GM12878 (cell line): ENCODE data around the gene HCFC1. TPM values are rescaled to one million over a fixed set of nuclear protein-coding genes. Genes with fewer than 3 reads are reported as not detected.

Source experiments
- ATAC-seq: fragments of 200-7000 bp; cut with Tn5 transposase; 3 replicates; pipeline ENCODE4 v1.9.1; 2020; ENCODE audit warnings: mild to moderate bottlenecking, moderate library complexity
- BruUV-seq: library from RNA; stranded (reverse); fragments of 400-500 nt; replicated peaks from 2 replicates; lab custom pipeline; 2021; lab: Mats Ljungman, UMichigan
- CTCF ChIA-PET: fragments of 300-600 bp; sonication (Branson Sonifier 250); formaldehyde crosslinking; extraction: SDS; loops from one replicate; lab custom pipeline; 2021; ENCODE audit warnings: inconsistent platforms; lab: Yijun Ruan, JAX
- POLR2A ChIA-PET: fragments of 350-600 bp; formaldehyde crosslinking; extraction: SDS; loops from one replicate; lab custom pipeline; 2021; ENCODE audit warnings: inconsistent platforms; lab: Charles Lee
- RAD21 ChIA-PET: fragments of 300-600 bp; sonication (Branson Sonifier 250); formaldehyde crosslinking; loops from one replicate; lab custom pipeline; 2023; ENCODE audit warnings: antibody characterized with exemption; ENCODE audit not compliant: unreplicated experiment; lab: Charles Lee
- SMC1A ChIA-PET: fragments of 300-600 bp; sonication (Branson Sonifier 250); formaldehyde crosslinking; loops from one replicate; lab custom pipeline; 2023; ENCODE audit not compliant: unreplicated experiment, uncharacterized antibody; lab: Charles Lee
- DNase-seq: peaks from one replicate; pipeline ENCODE4 v3.0.0-alpha.2; 2011; ENCODE audit warnings: low read depth, low spot score
- FAIRE-seq: peaks from 3 replicates; lab custom pipeline; 2011; peaks lifted over from hg19 to GRCh38; lab: Jason Lieb, UNC
- H2AFZ ChIP-seq: 2 replicates; pipeline ENCODE4 v1.6.0; 2011; ENCODE audit warnings: low read depth, low read length, control low read depth; ENCODE audit not compliant: control insufficient read depth
- H3K27ac ChIP-seq: 2 replicates; pipeline ENCODE4 v1.5.1; 2011; ENCODE audit warnings: control low read depth; ENCODE audit not compliant: control insufficient read depth, insufficient read depth
- H3K27me3 ChIP-seq, 2 experiments: replicated peaks in 1 of 2; 2 replicates each; pipeline versions ENCODE4 v1.6.0 to v1.6.1; 2011; ENCODE audit warnings: low read length in 1 of 2; ENCODE audit not compliant: control insufficient read depth in 2 of 2, insufficient read depth in 2 of 2
- H3K36me3 ChIP-seq, 2 experiments: 2 replicates each; pipeline ENCODE4 v1.5.1; 2011; ENCODE audit warnings: low read length in 1 of 2; ENCODE audit not compliant: control insufficient read depth in 2 of 2, insufficient read depth in 2 of 2
- H3K4me1 ChIP-seq: 2 replicates; pipeline ENCODE4 v1.6.1; 2011; ENCODE audit warnings: mild to moderate bottlenecking, low read length, moderate library complexity, mixed read lengths; ENCODE audit not compliant: control insufficient read depth, insufficient read depth
- H3K4me2 ChIP-seq: 2 replicates; pipeline ENCODE4 v1.6.0; 2011; ENCODE audit warnings: control low read depth; ENCODE audit not compliant: control insufficient read depth, insufficient read depth
- H3K4me3 ChIP-seq: fragments of 200-600 bp; sonication (generic); 2 replicates; pipeline ENCODE4 v1.5.1; 2016
- H3K79me2 ChIP-seq: 2 replicates; pipeline ENCODE4 v1.6.0; 2011; ENCODE audit warnings: low read length; ENCODE audit not compliant: control insufficient read depth, insufficient read depth
- H3K9ac ChIP-seq: 2 replicates; pipeline ENCODE4 v1.8.0; 2011; ENCODE audit warnings: low read length, control low read depth, mixed read lengths; ENCODE audit not compliant: control insufficient read depth, insufficient read depth
- H3K9me3 ChIP-seq: replicated peaks from 3 replicates; pipeline ENCODE4 v1.5.1; 2011; ENCODE audit warnings: mild to moderate bottlenecking, low read length; ENCODE audit not compliant: control insufficient read depth, insufficient read depth
- H4K20me1 ChIP-seq: 2 replicates; pipeline ENCODE4 v1.6.0; 2011; ENCODE audit not compliant: control insufficient read depth, insufficient read depth
- DPF2 ChIP-seq: fragments of 450-650 bp; IDR thresholded peaks from 2 replicates; pipeline ENCODE4 v1.6.1; 2017; ENCODE audit warnings: mild to moderate bottlenecking
- IKZF2 ChIP-seq, 2 experiments: fragments of 450-650 bp; IDR thresholded peaks; 2 replicates each; pipeline ENCODE4 v1.6.1; 2017; ENCODE audit warnings: mild to moderate bottlenecking in 2 of 2, moderate library complexity in 2 of 2
- IRF4 ChIP-seq: IDR thresholded peaks from 2 replicates; pipeline ENCODE4 v1.6.1; 2011; ENCODE audit warnings: low read depth, low read length
- NR2C2 ChIP-seq: IDR thresholded peaks from 2 replicates; pipeline ENCODE4 v1.6.1; 2011; ENCODE audit warnings: borderline replicate concordance, low read depth; ENCODE audit not compliant: control insufficient read depth, insufficient read length
- ZNF274 ChIP-seq: IDR thresholded peaks from one replicate; pipeline ENCODE4 v1.8.0; 2011; ENCODE audit not compliant: insufficient read length, insufficient read depth
- WGBS: methylation state at CpG from one replicate; pipeline ENCODE4 v1.1.6; 2016; ENCODE audit warnings: low lambda C conversion rate; ENCODE audit not compliant: insufficient replicate concordance, insufficient coverage; ENCODE audit errors: missing lambda C conversion rate; 5-methylcytosine and 5-hydroxymethylcytosine counted together
- in situ Hi-C: fragments of 300-500 bp; cut with MboI; formaldehyde crosslinking; loops from 9 replicates; pipeline ENCODE4 v1.14.3; 2018; ENCODE audit warnings: mixed read lengths
- intact Hi-C: fragments of 100-400 bp; cut with micrococcal nuclease; formaldehyde crosslinking; loops from one replicate; pipeline ENCODE4 v1.14.2; 2022; ENCODE audit not compliant: unreplicated experiment
- polyA plus RNA-seq, 11 experiments: library from polyadenylated mRNA; depleted of rRNA in 4 of 11; unstranded in 6 of 11; stranded (reverse) in 5 of 11; fragments of >200 nt; fragmentation: Nextera tagmentation in 4 of 11; fragmentation: Illumina TruSeq in 1 of 11; extraction: Ambion mirVana in 4 of 11; extraction: Trizol in 1 of 11; gene quantifications; 1 replicate in 1 of 11; 2 replicates in 10 of 11; pipeline versions ENCODE4 v1.2.1 to v1.2.3, GENCODE V29; 2011 to 2016; ENCODE audit warnings: inconsistent platforms in 2 of 11, missing spikeins in 2 of 11, low read depth in 1 of 11
- total RNA-seq, 4 experiments: library from RNA; depleted of rRNA in 3 of 4; stranded (reverse); fragments of >200 nt in 3 of 4; fragmentation: Illumina TruSeq in 1 of 4; extraction: Trizol in 1 of 4; gene quantifications; 2 replicates each; pipeline versions ENCODE4 v1.2.1 to v1.2.3, GENCODE V29; 2013 to 2021

HCFC1 gene
- total and polyA plus RNA-seq, 10 of the 15 experiments (the other 5 are each of a cell fraction or from before 2014, with no cell fraction given), result 3.9 to 92.7 (median 23.5) TPM

DNA sequence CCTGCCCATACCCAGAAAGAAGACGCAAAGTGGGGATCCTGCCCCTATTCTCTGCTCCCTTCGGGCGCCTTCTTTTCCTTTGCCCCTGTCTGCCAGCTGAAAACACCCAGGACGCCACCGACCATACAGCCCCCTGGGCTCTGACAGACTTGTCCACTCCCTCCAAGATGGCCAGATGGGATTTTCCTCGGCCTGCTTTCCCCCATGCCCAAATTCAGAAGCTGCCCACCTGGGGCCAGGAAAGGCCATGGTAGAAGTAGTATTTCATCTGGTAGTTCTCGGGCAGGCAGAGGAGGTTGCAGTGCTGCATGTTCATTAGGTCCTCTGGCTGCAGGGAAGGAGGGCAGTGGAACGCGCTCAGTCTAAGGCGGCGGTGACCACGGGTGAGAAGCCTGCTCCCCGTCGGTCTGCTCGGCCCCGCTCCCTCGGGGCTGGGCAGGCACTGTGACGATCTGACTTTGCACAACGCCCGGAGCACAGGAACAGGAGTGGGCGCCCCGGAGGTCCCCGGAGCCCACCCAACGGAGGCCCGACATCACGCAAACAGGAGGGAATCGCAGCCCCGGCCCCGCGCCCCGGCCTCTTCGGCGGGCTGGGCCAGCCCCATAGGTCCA, 37.4 kb downstream of the HCFC1 start:
- Histone ChIP-seq H3K9ac (peak overlapping the region; percentile 71), H3K4me3 (peak overlapping the region; percentile 90), H3K27ac (0 out of 2 replicates have a peak overlapping the region, but pooled peaks have one; percentile 48), H3K4me1 (no peaks in the 10 kb centered on the region), H3K79me2 (peaks cover 12% of the 10 kb centered on the region), H3K4me2 (peak overlapping the region; percentile 77), H3K27me3 (no peaks in the 10 kb centered on the region), H3K9me3 (no peaks in the 10 kb centered on the region), H3K36me3 (peaks cover 0 to 2% of the 10 kb centered on the region in 2 experiments; a peak in 3 of 4 replicates), H4K20me1 (no peaks in the 10 kb centered on the region), H2AFZ (no peak overlapping the region; the same call in 1 of the 2 replicates)
- in situ Hi-C loops, result loop anchor here (5.0 kb wide), 1 partner anchor 438 kb away; the partner anchor contains the start of gene FLNA
- ChIA-PET SMC1A (interaction anchor here (1.0 to 1.9 kb wide), 3 partner anchors 9 to 34 kb away, joined by 3 to 6 read pairs (median 4); no protein-coding TSS in a partner anchor), POLR2A (interaction anchor here (0.9 to 1.6 kb wide), 3 partner anchors 7 to 11 kb away, joined by 3 to 6 read pairs (median 3); no protein-coding TSS in a partner anchor), RAD21 (interaction anchor here (1.0 to 1.6 kb wide), 3 partner anchors 9 to 47 kb away, joined by 3 to 8 read pairs (median 3); no protein-coding TSS in a partner anchor), CTCF (interaction anchor here (1.0 to 4.4 kb wide), 4 partner anchors 10 to 18 kb away, joined by 3 to 28 read pairs (median 4); no protein-coding TSS in a partner anchor)
- 5% methylated on average over 30 of the region's 33 CpGs for WGBS
- 0 out of 2 replicates have a peak, but pooled peaks have one; percentile 17 for TF ChIP-seq DPF2
- no peak for TF ChIP-seq IRF4
- no peak for TF ChIP-seq ZNF274
- TF ChIP-seq IKZF2 (IDR thresholded peaks at IDR 0.05), result no peak
- TF ChIP-seq NR2C2, result no peak
- ATAC-seq (peak; percentile 16), DNase-seq (no peak), FAIRE-seq (no peak)
- BruUV-seq, result TSS peak; percentile 60
- intact Hi-C loops, result no loop called here
